LNCAP (cell line): ENCODE measurements around the gene DUSP21.

Source experiments
- TF ChIP-seq, protein P1 (sequence below): fragments of 450-650 bp; IDR thresholded peaks from 2 replicates; pipeline ENCODE4 v1.5.1; 2017; ENCODE audit warnings: mild to moderate bottlenecking

DUSP21 gene

DNA sequence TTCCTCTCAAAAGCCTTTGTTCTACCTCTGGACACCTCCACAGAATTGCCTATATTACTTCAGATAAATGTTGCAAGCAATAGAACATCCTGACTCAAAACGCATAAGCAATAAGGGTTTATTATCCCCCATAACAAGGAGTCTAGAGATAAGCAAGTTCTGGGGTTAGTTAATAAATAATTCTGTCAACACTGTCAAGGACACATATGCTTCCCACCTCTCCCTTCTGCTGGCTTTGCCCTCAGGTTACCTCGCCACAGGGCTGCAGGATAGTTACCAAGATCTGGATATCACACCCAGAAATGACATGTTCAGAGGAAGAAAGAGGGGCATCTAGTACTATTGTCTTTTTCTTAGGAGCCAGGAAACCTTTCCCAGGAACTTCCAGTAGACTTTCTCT, 14.0 kb upstream of the DUSP21 start:
- TF ChIP-seq, protein P1, sequence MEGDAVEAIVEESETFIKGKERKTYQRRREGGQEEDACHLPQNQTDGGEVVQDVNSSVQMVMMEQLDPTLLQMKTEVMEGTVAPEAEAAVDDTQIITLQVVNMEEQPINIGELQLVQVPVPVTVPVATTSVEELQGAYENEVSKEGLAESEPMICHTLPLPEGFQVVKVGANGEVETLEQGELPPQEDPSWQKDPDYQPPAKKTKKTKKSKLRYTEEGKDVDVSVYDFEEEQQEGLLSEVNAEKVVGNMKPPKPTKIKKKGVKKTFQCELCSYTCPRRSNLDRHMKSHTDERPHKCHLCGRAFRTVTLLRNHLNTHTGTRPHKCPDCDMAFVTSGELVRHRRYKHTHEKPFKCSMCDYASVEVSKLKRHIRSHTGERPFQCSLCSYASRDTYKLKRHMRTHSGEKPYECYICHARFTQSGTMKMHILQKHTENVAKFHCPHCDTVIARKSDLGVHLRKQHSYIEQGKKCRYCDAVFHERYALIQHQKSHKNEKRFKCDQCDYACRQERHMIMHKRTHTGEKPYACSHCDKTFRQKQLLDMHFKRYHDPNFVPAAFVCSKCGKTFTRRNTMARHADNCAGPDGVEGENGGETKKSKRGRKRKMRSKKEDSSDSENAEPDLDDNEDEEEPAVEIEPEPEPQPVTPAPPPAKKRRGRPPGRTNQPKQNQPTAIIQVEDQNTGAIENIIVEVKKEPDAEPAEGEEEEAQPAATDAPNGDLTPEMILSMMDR = no peak

DNA sequence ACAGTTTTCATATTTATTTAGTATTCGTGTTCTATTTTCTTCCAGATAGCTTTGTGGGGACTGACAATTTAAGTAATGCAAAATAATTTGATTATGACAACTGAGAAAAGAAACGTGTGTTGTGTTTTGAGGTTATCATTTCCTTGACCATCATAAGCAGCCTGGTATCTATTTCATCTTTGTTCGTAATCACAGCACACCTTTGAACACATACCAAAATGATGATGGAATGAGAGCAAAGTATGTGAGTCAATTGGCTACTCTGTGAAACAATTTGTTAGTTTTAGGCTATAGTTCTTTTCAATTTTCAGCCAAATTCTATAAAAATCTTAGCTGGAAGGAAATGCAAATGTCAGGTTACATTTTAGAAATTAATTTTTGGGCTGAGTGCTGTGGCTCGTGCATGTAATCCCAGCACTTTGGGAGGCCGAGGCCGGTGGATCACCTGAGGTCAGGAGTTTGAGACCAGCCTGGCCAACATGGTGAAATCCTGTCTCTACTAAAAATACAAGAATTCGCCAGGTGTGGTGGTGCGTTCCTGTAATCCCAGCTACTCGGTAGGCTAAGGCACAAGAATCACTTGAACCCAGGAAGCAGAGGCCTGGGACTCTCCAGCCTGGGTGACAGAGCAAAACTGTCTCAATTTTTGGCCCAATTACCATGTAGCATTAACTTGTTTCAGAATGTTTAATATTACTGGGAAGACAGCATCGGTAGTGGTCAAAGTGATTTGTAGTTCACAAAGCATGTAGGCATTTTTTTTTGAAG, 1.1 kb upstream of the DUSP21 start:
- TF ChIP-seq, protein P1 = no peak

DNA sequence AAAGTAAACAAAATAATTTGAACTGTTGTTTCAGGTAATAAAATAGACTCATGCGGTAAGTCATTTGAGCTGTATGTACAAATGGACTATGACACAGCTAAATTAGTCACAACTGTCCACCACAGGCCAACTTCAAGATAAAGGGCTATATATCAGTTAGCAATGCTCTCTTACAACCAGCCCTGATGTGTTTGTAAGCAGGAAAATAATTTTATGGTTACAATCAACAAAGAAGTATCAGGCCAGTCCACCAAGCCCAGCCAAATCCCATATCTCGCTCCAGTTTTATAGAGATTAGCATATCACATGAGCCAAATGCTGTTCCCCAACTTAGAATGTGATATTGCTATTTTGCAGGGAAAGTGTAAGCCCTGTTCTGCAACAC, 511 bp upstream of the DUSP21 start:
- TF ChIP-seq, protein P1 = no peak

DNA sequence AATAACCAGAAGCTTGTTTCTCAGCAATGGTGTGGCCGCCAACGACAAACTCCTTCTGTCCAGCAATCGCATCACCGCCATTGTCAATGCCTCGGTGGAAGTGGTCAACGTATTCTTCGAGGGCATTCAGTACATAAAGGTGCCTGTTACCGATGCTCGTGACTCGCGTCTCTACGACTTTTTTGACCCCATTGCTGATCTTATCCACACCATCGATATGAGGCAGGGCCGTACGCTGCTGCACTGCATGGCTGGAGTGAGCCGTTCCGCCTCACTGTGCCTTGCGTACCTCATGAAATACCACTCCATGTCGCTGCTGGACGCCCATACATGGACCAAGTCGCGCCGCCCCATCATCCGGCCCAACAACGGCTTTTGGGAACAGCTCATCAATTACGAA, 383 bp downstream of the DUSP21 start:
- TF ChIP-seq, protein P1 = no peak

DNA sequence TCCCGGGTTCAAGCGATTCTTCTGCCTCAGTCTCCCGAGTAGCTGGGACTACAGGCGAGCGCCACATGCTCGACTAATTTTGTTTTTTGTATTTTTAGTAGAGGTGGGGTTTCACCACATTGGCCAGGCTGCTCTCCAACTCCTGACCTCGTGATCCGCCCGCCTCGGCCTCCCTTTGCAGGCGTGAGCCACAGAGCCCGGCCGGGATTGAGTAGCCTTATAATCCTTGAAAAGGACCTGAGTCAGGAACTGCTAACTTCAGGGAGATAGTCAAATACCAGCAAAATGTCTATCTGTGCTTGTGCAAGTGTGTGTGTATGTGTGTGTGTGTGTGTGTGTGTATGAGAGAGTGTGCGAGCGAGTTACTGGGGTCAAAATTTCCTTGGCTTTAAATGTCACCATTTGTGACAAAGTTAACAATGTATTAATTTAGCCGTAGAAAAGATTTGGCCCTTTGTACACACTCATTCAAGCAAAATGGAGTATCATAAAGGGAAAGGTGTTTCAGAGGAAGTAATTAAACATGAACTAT, 27.4 kb downstream of the DUSP21 start:
- TF ChIP-seq, protein P1 = no peak

DNA sequence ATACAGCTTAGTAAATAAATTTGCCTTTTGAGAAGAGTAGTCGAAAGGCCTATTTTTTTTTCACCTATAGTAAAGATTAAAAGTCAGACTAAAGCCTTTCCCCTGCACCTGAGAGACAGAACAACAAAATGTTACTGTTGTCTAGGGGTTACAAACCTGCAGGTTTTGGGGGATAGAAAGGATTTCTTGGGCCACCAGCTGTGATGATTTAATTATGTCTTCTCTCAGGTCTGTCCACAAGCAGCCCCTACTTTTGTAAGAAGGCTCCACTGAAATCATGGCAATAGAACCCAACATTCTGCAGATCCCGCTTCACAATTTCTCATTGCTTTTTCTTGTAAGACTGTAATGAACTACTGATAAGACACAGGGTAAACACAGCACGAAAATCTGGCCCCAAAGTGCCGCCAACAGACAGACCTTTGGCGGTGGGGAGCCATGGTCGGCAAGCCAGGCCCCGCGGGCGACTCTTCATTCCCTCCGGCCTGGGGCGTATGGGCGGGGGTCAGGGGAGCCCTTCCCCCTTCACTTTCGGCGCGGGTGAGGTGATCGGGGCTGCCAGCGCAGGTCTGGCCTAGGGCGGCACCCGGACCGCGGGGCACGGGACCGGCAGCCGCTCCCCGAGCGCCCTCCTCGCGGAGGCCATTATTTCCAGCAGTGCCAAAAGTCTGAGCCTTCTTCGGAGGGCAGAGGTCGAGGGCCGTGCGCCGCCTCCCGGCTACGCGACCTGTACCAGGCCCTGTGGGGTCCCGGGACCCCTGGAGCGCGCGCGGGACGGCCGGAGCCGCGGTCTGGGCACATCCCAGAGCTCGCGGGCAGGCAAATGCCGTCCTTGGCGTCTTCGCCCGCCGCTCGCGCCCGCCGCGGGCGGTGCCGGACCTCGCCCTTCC, 28.4 kb downstream of the DUSP21 start:
- TF ChIP-seq, protein P1 = no peak

DNA sequence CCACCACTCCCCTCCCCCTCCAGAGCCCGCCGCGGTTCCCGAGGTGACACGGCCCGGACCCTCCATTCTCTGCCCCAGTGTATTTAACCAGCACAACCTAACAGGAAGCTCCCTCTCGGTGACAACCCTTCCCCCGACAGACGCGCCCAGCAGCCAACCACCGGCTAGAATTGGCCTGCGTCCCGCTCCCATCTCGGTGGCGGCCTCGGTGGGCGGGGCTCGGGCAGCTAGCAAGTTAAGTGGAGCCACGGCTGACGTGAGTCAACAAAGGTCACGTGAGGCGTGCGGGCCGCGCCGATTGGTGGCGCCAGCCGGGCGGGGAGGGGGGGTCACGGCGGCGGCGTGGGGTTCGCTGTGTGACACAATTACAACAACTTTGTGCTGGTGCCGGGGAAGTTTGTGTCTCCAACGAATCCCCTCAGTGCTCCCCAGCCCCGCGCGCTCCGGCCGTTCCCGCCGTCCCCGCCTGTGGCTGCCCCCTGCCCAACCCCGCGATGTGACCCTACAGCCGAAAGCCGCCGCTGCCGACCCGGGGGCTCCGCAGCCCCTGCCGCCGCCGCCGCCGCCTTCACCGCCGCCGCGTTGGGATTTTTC, 29.1 kb downstream of the DUSP21 start, which contains the start of gene KDM6A:
KDM6A (plus strand) TSS at position 368 of the 594 bp plus-strand sequence. CDS start 364 bp downstream, outside the sequence.
- TF ChIP-seq, protein P1 = no peak
